Bronchial epithelial cell (primary cell): ENCODE results near the gene UNCX. TPM values are rescaled to one million over a fixed set of nuclear protein-coding genes. Genes with fewer than 3 reads are reported as not detected.
A peak's percentile ranks its signal among the peaks of the same experiment; 100 is the strongest.

ENCODE experiments used
- DNase-seq: peaks from one replicate; pipeline ENCODE4 v3.0.0-alpha.2; 2010; ENCODE audit warnings: low read depth
- FAIRE-seq: peaks from 2 replicates; lab custom pipeline; 2011; peaks lifted over from hg19 to GRCh38; lab: Jason Lieb, UNC
- H3K27me3 ChIP-seq: 2 replicates; pipeline ENCODE4 v1.5.1; 2011; ENCODE audit warnings: low read length; ENCODE audit not compliant: control insufficient read depth, insufficient read depth
- H3K36me3 ChIP-seq: 2 replicates; pipeline ENCODE4 v1.5.1; 2011; ENCODE audit warnings: low read length; ENCODE audit not compliant: control insufficient read depth, insufficient read depth
- H3K4me3 ChIP-seq: 2 replicates; pipeline ENCODE4 v1.5.1; 2011; ENCODE audit warnings: mild to moderate bottlenecking, low read depth, low read length, control low read depth
- total RNA-seq: library from RNA; depleted of rRNA; stranded (reverse); fragments of >200 nt; gene quantifications from 2 replicates; pipeline ENCODE4 v1.2.1, GENCODE V29; 2014
- TF ChIP-seq, protein P1 (sequence below): IDR thresholded peaks from 2 replicates; pipeline ENCODE4 v1.5.1; 2011; ENCODE audit warnings: mild to moderate bottlenecking, moderate library complexity, low read length, control low read depth, inconsistent platforms; ENCODE audit not compliant: insufficient read depth, severe bottlenecking

The UNCX gene
- total RNA-seq, 1 donor from 2014 or later = not detected

DNA sequence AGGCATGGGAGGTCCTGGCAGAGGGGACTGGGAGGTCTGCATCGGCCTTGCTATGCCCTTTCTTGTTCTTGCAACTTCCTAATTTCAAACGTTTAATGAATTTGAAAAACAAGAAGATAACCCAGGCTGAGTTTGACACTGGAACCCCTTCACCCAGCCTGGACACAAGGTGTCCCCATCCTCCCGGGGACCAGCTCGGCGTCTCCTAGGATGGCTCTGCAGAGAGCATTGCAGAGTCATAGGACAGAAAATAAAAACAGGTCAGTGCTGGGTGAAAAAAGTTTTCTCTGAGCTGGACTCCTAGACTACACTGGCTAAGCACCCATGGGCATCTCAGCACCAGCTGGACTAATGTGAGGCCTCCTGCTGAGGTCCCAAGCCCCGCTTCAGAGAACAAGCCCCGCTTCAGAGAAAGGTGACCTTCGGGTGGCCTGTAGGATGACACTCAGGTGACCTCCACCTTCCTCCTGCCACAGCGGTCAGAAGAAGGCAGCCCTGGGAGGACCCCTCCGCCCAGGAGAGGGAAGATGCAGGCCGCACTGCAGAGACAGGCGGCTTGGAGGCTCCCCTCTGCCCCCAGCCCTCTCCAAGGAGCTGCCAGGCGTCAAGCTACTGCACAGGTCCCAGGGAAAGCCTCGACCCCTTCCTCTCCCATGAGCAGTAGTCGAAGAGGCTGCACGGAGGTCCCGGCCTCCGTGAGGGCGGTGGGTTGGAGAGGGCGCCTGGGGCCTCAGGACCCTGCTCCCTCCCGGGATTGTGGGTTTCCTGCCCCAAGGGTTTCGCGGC lies 9.3 kb upstream of the UNCX start:
- Histone ChIP-seq H3K27me3 (peaks cover 48% of the 10 kb centered on the region), H3K4me3 (no peak overlapping the region), H3K36me3 (no peaks in the 10 kb centered on the region)
- FAIRE-seq (no peak), DNase-seq (no peak)
- TF ChIP-seq, protein P1, sequence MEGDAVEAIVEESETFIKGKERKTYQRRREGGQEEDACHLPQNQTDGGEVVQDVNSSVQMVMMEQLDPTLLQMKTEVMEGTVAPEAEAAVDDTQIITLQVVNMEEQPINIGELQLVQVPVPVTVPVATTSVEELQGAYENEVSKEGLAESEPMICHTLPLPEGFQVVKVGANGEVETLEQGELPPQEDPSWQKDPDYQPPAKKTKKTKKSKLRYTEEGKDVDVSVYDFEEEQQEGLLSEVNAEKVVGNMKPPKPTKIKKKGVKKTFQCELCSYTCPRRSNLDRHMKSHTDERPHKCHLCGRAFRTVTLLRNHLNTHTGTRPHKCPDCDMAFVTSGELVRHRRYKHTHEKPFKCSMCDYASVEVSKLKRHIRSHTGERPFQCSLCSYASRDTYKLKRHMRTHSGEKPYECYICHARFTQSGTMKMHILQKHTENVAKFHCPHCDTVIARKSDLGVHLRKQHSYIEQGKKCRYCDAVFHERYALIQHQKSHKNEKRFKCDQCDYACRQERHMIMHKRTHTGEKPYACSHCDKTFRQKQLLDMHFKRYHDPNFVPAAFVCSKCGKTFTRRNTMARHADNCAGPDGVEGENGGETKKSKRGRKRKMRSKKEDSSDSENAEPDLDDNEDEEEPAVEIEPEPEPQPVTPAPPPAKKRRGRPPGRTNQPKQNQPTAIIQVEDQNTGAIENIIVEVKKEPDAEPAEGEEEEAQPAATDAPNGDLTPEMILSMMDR = no peak

DNA sequence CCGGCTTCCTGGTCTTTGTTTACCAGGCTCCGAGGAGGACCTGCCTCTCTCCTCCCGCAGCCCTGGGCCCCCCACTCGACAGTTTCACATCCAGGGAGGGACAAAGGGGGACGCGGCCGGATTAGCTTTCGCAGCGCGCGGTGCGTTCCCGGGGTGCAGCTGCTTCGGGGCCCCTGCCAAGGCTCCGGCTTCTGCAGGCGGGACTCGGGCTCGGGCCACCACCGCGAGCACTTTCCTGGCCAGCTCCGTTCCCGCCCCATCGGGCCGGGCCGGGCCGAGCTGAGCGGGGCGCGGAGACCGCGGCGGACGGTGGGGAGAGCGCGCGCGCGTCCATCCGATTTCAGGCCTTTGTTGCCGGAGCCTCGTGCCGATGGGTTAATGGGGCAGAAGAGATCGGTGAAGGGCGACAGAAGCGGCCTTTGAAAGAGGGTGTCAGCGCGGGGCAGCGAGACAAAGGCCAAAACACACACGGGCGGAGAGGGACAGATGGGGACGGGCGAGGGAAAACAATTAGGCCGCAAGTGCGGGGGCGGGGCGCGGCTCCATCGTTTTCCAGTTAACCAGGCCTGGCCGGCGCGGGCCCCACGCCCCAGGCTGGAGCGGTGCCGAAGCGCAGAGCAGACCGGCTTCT lies 8.5 kb upstream of the UNCX start:
- no peak for FAIRE-seq
- Histone ChIP-seq H3K36me3 (no peaks in the 10 kb centered on the region), H3K4me3 (no peak overlapping the region), H3K27me3 (peaks cover 51% of the 10 kb centered on the region)
- DNase-seq = no peak
- TF ChIP-seq, protein P1 = no peak

DNA sequence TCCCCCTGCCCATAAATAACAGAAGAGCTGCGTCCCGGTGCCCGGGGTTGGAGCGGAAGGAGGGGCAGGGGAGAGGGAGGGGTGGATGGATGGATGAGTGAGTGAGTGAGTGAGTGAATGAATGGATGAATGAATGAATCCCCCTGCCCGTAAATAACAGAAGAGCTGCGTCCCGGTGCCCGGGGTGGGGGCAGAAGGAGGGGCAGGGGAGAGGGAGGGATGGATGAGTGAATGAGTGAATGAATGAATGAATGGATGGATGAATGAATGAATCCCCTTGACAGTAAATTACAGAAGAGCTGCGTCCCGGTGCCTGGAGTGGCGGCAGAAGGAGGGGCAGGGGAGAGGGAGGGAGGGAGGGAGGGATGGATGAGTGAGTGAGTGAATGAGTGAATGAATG lies 7.6 kb upstream of the UNCX start:
- Histone ChIP-seq H3K36me3 (no peaks in the 10 kb centered on the region), H3K4me3 (no peak overlapping the region), H3K27me3 (peaks cover 51% of the 10 kb centered on the region)
- no peak for FAIRE-seq
- TF ChIP-seq, protein P1 = no peak
- no peak for DNase-seq

DNA sequence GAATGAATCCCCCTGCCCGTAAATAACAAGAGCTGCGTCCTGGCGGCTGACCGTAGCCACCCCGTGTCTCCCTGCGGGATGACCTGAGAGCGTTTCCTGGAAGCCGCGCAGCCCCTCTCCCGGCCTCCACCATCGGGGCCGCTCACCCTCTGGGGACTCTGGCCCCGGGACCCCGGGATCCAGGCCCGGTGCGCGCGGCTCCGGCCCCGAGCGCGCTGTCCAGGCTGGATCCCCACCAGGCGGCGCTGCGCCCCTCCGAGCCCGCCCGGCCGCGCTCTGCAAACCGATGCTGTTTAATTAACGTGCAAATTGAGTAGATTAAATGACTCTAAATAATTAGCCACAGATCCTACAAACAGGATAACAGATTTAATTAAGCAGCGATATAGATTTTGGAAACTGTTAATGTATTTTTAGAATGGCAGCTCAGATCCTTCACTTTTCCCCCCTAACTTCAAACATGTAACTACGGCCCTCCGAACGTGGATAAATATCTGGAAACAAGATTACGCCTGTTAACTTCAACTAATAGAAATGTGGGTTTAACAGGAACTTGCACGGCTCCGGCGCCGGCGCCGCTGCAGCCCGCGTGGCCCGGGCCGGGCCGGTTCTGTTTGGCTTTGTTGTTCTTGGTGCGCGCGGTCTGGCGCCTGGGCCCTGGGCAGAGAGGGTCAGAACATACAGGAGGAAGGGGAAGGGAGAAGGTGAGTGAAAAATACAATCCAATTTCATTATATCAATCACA lies 7.1 kb upstream of the UNCX start:
- DNase-seq (no peak), FAIRE-seq (no peak)
- H3K36me3 ChIP-seq = no peaks in the 10 kb centered on the region
- peaks cover 54% of the 10 kb centered on the region for H3K27me3 ChIP-seq
- TF ChIP-seq, protein P1 = peak; percentile 61
- H3K4me3 ChIP-seq = no peak overlapping the region

DNA sequence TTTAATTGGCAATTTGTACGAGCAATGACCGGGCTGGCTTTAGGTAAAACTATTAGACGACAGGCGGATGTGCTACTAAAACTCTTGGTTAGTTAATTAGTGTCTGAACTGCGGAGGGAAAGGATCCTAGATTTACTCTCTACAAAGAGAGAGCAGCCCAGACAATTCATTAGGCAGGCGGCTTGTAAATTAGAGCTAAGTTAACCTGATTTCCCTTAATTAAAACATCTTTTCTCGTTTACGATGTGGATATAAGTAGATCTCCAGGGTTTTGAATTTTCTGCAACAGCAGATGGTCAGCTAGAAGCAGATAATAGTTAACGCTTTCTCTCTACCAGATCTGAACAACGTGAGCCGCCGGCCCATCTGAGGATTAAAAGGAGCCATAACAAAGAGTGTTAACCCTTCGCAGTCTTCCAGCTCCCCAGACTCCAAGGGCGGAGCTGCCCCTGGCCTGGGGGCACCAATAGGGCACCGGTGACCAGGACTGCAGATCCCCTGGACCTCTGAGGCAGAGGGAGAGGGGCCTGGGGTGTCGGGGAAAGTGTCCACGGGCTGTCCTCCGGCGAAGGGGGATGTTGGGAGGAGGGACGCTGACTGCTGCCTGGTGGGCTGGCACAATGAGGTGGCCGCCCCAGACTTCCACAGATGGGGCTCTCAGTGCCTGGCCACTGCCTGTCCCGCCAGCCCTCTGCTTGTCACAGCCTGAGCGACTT lies 6.3 kb upstream of the UNCX start:
- FAIRE-seq = no peak
- Histone ChIP-seq H3K4me3 (no peak overlapping the region), H3K27me3 (peaks cover 59% of the 10 kb centered on the region), H3K36me3 (no peaks in the 10 kb centered on the region)
- TF ChIP-seq, protein P1 = no peak
- DNase-seq = no peak
